Calu3 (cell line): ENCODE data around the gene ZNF587. TPM values are rescaled to one million over a fixed set of nuclear protein-coding genes. Genes with fewer than 3 reads are reported as not detected.
"Not testable (repeated sequence)": the region's sequence is repeated elsewhere in the genome, so short reads cannot be mapped to it uniquely, and the experiment has no call there.

Experiments
- BruUV-seq: library from RNA; stranded (reverse); fragments of 400-500 nt; replicated peaks from 2 replicates; lab custom pipeline; 2021; lab: Mats Ljungman, UMichigan
- CTCF ChIA-PET: fragments of 300-600 bp; sonication (Branson Sonifier 250); formaldehyde crosslinking; loops from one replicate; lab custom pipeline; 2022; ENCODE audit warnings: antibody characterized with exemption; lab: Charles Lee
- DNase-seq: peaks from one replicate; pipeline ENCODE4 v3.0.0; 2022
- H3K27ac Mint-ChIP-seq: one replicate; pipeline ENCODE4 v1.8.0; 2022; ENCODE audit warnings: mixed read lengths; ENCODE audit not compliant: unreplicated experiment
- H3K27me3 Mint-ChIP-seq: one replicate; pipeline ENCODE4 v1.8.0; 2022; ENCODE audit warnings: mixed read lengths; ENCODE audit not compliant: unreplicated experiment
- H3K36me3 Mint-ChIP-seq: one replicate; pipeline ENCODE4 v1.8.0; 2022; ENCODE audit warnings: mild to moderate bottlenecking, moderate library complexity, mixed read lengths; ENCODE audit not compliant: insufficient read depth, unreplicated experiment
- H3K4me1 Mint-ChIP-seq: one replicate; pipeline ENCODE4 v1.8.0; 2022; ENCODE audit warnings: mild to moderate bottlenecking, low read depth, mixed read lengths; ENCODE audit not compliant: unreplicated experiment
- H3K4me3 Mint-ChIP-seq: one replicate; pipeline ENCODE4 v1.8.0; 2022; ENCODE audit warnings: mild to moderate bottlenecking, low read depth, moderate library complexity, mixed read lengths; ENCODE audit not compliant: unreplicated experiment
- H3K9me3 Mint-ChIP-seq: one replicate; pipeline ENCODE4 v1.8.0; 2022; ENCODE audit warnings: low read depth, mixed read lengths; ENCODE audit not compliant: unreplicated experiment
- CTCF ChIP-seq: fragments of 200-600 bp; IDR thresholded peaks from one replicate; pipeline ENCODE4 v1.8.0; 2022; ENCODE audit warnings: antibody characterized with exemption; ENCODE audit not compliant: unreplicated experiment
- intact Hi-C: fragments of 100-400 bp; cut with micrococcal nuclease; formaldehyde crosslinking; loops from one replicate; pipeline ENCODE4 v1.10.0; 2022; ENCODE audit not compliant: unreplicated experiment
- total RNA-seq: library from RNA; stranded (reverse); gene quantifications from 2 replicates; pipeline ENCODE4 v1.2.3, GENCODE V29; 2022

ZNF587 gene
- total RNA-seq, 1 experiment from 2014 or later: 113 TPM

- Mint-ChIP-seq H3K36me3 (no peaks in the 10 kb centered on the region), H3K9me3 (peaks cover 22% of the 10 kb centered on the region), H3K27me3 (no peaks in the 10 kb centered on the region), H3K27ac (no peak overlapping the region), H3K4me3 (no peak overlapping the region), H3K4me1 (no peaks in the 10 kb centered on the region)
- intact Hi-C loops: no loop called here
- CTCF ChIA-PET: no interaction called here
- no peak for TF ChIP-seq CTCF
- no TSS peak for BruUV-seq
- DNase-seq: no peak
Observed at GRCh38 chr19:57887195-57887941, 37.7 kb downstream of the ZNF587 start.

- Mint-ChIP-seq H3K36me3 (no peaks in the 10 kb centered on the region), H3K4me3 (no peak overlapping the region), H3K4me1 (no peaks in the 10 kb centered on the region), H3K27ac (no peak overlapping the region), H3K9me3 (peaks cover 18% of the 10 kb centered on the region), H3K27me3 (no peaks in the 10 kb centered on the region)
- no TSS peak for BruUV-seq
- no peak for DNase-seq
- intact Hi-C loops: no loop called here
- TF ChIP-seq CTCF: no peak
- CTCF ChIA-PET: no interaction called here
Observed at GRCh38 chr19:57888107-57888559, 38.5 kb downstream of the ZNF587 start.

- DNase-seq: no peak
- CTCF ChIA-PET: no interaction called here
- Mint-ChIP-seq H3K36me3 (no peaks in the 10 kb centered on the region), H3K27me3 (no peaks in the 10 kb centered on the region), H3K9me3 (peaks cover 18% of the 10 kb centered on the region), H3K4me1 (no peaks in the 10 kb centered on the region), H3K4me3 (no peak within 1 kb of the TSS), H3K27ac (no peak within 1 kb of the TSS)
- BruUV-seq: no TSS peak
- TF ChIP-seq CTCF: no peak
- intact Hi-C loops: no loop called here
Observed at GRCh38 chr19:57888560-57889231, 39.0 kb downstream of the ZNF587 start, which contains the start of gene ZNF814. TSS of gene ZNF814 (minus strand) at chr19:57889037. CDS start at chr19:57888802, 235 bp downstream.

GRCh38 chr19:57890706-57891105, 41.0 kb downstream of the ZNF587 start:
- H3K4me3 Mint-ChIP-seq, DNase-seq, H3K27me3 Mint-ChIP-seq, CTCF ChIA-PET, H3K4me1 Mint-ChIP-seq, BruUV-seq, H3K27ac Mint-ChIP-seq, H3K36me3 Mint-ChIP-seq, intact Hi-C loops: not testable (repeated sequence)
- peaks cover 21% of the 10 kb centered on the region for H3K9me3 Mint-ChIP-seq
